Prostate gland (tissue), 2 donors: ENCODE results near the gene VASH2.

Experiments
- CTCF ChIP-seq, 4 experiments: fragments of 200-600 bp in 2 of 4; fragments of 450-650 bp in 2 of 4; sonication (generic) in 2 of 4; IDR thresholded peaks; 1 replicate in 3 of 4; 2 replicates in 1 of 4; pipeline ENCODE4 v1.5.1; 2016 to 2019; ENCODE audit warnings: antibody characterized with exemption in 4 of 4, mild to moderate bottlenecking in 2 of 4, moderate library complexity in 2 of 4
- POLR2A ChIP-seq: fragments of 450-650 bp; IDR thresholded peaks from one replicate; pipeline ENCODE4 v1.6.1; 2016; ENCODE audit warnings: antibody characterized with exemption, mild to moderate bottlenecking

GRCh38 chr1:212971312-212971711 is 21.0 kb downstream of the VASH2 start:
- no peak for TF ChIP-seq POLR2A
- TF ChIP-seq CTCF (IDR thresholded peaks at IDR 0.05), result no peak
